Activated naive CD4-positive, alpha-beta T cell treated with anti-CD3 and anti-CD28 coated beads, Interleukin-2, amount 50 U/mL, for 72 hours (primary cell): ENCODE data around the gene TMUB1. TPM values are rescaled to one million over a fixed set of nuclear protein-coding genes. Genes with fewer than 3 reads are reported as not detected.
A peak's percentile ranks its signal among the peaks of the same experiment; 100 is the strongest.
"Not testable (repeated sequence)": the region's sequence is repeated elsewhere in the genome, so short reads cannot be mapped to it uniquely, and the experiment has no call there.

ENCODE experiments used
- ATAC-seq, 2 donors: fragments of 150-1000 bp; cut with Tn5 transposase; 2 replicates each; pipeline ENCODE4 v1.10.0; 2021; ENCODE audit warnings: mild to moderate bottlenecking in 2 of 2, moderate library complexity in 2 of 2
- DNase-seq, 2 donors: peaks; one replicate each; pipeline ENCODE4 v3.0.0; 2021 to 2022; ENCODE audit warnings: low spot score in 2 of 2
- H3K27ac Mint-ChIP-seq, 2 donors: one replicate each; pipeline ENCODE4 v1.8.0; 2022; ENCODE audit warnings: mild to moderate bottlenecking in 2 of 2, mixed read lengths in 2 of 2
- H3K36me3 Mint-ChIP-seq, 2 donors: one replicate each; pipeline ENCODE4 v1.8.0; 2022; ENCODE audit warnings: mixed read lengths in 2 of 2
- H3K9me3 Mint-ChIP-seq, 2 donors: one replicate each; pipeline ENCODE4 v1.8.0; 2022; ENCODE audit warnings: mixed read lengths in 2 of 2
- total RNA-seq, 2 donors: library from RNA; stranded (reverse); gene quantifications; one replicate each; pipeline ENCODE4 v1.2.3, GENCODE V29; 2022

The TMUB1 gene
- total RNA-seq, 2 donors from 2014 or later = 25.8 to 60.5 TPM

- ATAC-seq (peak; percentile 92 to 95), DNase-seq (peak; percentile 93)
- H3K36me3 Mint-ChIP-seq = no peaks in the 10 kb centered on the region
- peak overlapping the region; percentile 86 to 90 for H3K27ac Mint-ChIP-seq
- H3K9me3 Mint-ChIP-seq = no peaks in the 10 kb centered on the region
Observed at GRCh38 chr7:151057989-151058780, 25.1 kb downstream of the TMUB1 start.

- DNase-seq = no peak
- Mint-ChIP-seq H3K36me3 (no peaks in the 10 kb centered on the region), H3K9me3 (no peaks in the 10 kb centered on the region), H3K27ac (peak within 1 kb of the TSS; percentile 86 to 90)
- ATAC-seq = peak; percentile 0 to 1
Observed at GRCh38 chr7:151057506-151057988, 25.7 kb downstream of the TMUB1 start, which contains the start of gene CDK5. CDK5 (minus strand) TSS chr7:151057897; CDS start chr7:151057848, 49 bp downstream.

- DNase-seq (no peak), ATAC-seq (no peak)
- Mint-ChIP-seq H3K27ac (peak overlapping the region; percentile 33 to 86), H3K36me3 (no peaks in the 10 kb centered on the region), H3K9me3 (no peaks in the 10 kb centered on the region)
Observed at GRCh38 chr7:151056666-151057505, 26.4 kb downstream of the TMUB1 start.

- Mint-ChIP-seq H3K36me3 (no peaks in the 10 kb centered on the region), H3K27ac (no peak overlapping the region), H3K9me3 (no peaks in the 10 kb centered on the region)
- DNase-seq (no peak), ATAC-seq (no peak)
Observed at GRCh38 chr7:151056283-151056665, 27.0 kb downstream of the TMUB1 start.

GRCh38 chr7:151053751-151054150 is 29.5 kb downstream of the TMUB1 start:
- H3K9me3 Mint-ChIP-seq = no peaks in the 10 kb centered on the region

GRCh38 chr7:151053096-151053495 is 30.2 kb downstream of the TMUB1 start:
- H3K27ac Mint-ChIP-seq = no peak overlapping the region
- H3K9me3 Mint-ChIP-seq = no peaks in the 10 kb centered on the region
- no peaks in the 10 kb centered on the region for H3K36me3 Mint-ChIP-seq
- ATAC-seq (no peak), DNase-seq (no peak)

More at GRCh38 chr7:151053751-151054150, 29.5 kb downstream of the TMUB1 start:
- no peak overlapping the region for H3K27ac Mint-ChIP-seq
- DNase-seq (no peak), ATAC-seq (no peak)
- H3K36me3 Mint-ChIP-seq = no peaks in the 10 kb centered on the region

- Mint-ChIP-seq H3K9me3 (no peaks in the 10 kb centered on the region), H3K36me3 (no peaks in the 10 kb centered on the region), H3K27ac (no peak overlapping the region)
- ATAC-seq (peak; percentile 63 to 76), DNase-seq (peak in 1 of 2 donors; percentile 46)
Observed at GRCh38 chr7:151051108-151051507, 32.2 kb downstream of the TMUB1 start.

GRCh38 chr7:151048911-151049463 is 34.3 kb downstream of the TMUB1 start:
- Mint-ChIP-seq H3K27ac (peak overlapping the region in 1 of 2 donors; percentile 85), H3K9me3 (no peaks in the 10 kb centered on the region), H3K36me3 (no peaks in the 10 kb centered on the region)
- ATAC-seq = no peak
- no peak for DNase-seq

- no peak for ATAC-seq
- DNase-seq = no peak
- no peaks in the 10 kb centered on the region for H3K9me3 Mint-ChIP-seq
- H3K27ac Mint-ChIP-seq = peak within 1 kb of the TSS in 1 of 2 donors; percentile 85
- H3K36me3 Mint-ChIP-seq = no peaks in the 10 kb centered on the region
Observed at GRCh38 chr7:151047976-151048815, 35.1 kb downstream of the TMUB1 start, which contains the start of gene ASIC3. ASIC3 (plus strand) TSS chr7:151048531; CDS start chr7:151048886, 355 bp downstream.

GRCh38 chr7:151046603-151047573 is 36.4 kb downstream of the TMUB1 start:
- H3K27ac Mint-ChIP-seq = no peak overlapping the region
- no peaks in the 10 kb centered on the region for H3K9me3 Mint-ChIP-seq
- H3K36me3 Mint-ChIP-seq = no peaks in the 10 kb centered on the region
- no peak for ATAC-seq
- DNase-seq = no peak

GRCh38 chr7:151045967-151046366 is 37.3 kb downstream of the TMUB1 start:
- ATAC-seq (no peak), DNase-seq (no peak)
- H3K36me3 Mint-ChIP-seq = no peaks in the 10 kb centered on the region
- H3K27ac Mint-ChIP-seq = no peak overlapping the region
- H3K9me3 Mint-ChIP-seq = no peaks in the 10 kb centered on the region

GRCh38 chr7:151045262-151045661 is 38.0 kb downstream of the TMUB1 start:
- ATAC-seq (no peak), DNase-seq (no peak)
- Mint-ChIP-seq H3K36me3 (no peaks in the 10 kb centered on the region), H3K27ac (no peak overlapping the region), H3K9me3 (no peaks in the 10 kb centered on the region)

- Mint-ChIP-seq H3K9me3 (no peaks in the 10 kb centered on the region), H3K27ac (no peak overlapping the region), H3K36me3 (no peaks in the 10 kb centered on the region)
- DNase-seq (no peak), ATAC-seq (no peak)
Observed at GRCh38 chr7:151043959-151044358, 39.3 kb downstream of the TMUB1 start.

GRCh38 chr7:151043449-151043848 is 39.8 kb downstream of the TMUB1 start:
- H3K27ac Mint-ChIP-seq, H3K36me3 Mint-ChIP-seq, ATAC-seq, DNase-seq, H3K9me3 Mint-ChIP-seq: not testable (repeated sequence)
